ENCODE measurements around the gene STARD10. TPM values are rescaled to one million over a fixed set of nuclear protein-coding genes. Genes with fewer than 3 reads are reported as not detected.
A peak's percentile ranks its signal among the peaks of the same experiment; 100 is the strongest.

STARD10 gene
- total RNA-seq, 2 donors from 2014 or later: 122 to 209 TPM

- Histone ChIP-seq H3K27me3 (no peaks in the 10 kb centered on the region), H3K36me3 (replicated peaks in 1 of 2; ENCODE audit: insufficient read depth in 1 of 2, low read depth in 2 of 2) (no peaks in the 10 kb centered on the region), H3K27ac (no peak overlapping the region), H3K9me3 (no peaks in the 10 kb centered on the region), H3K4me1 (peaks cover 54% of the 10 kb centered on the region), H3K4me3 (no peak overlapping the region)
- ATAC-seq (no peak), DNase-seq (no peak)
- TF ChIP-seq POLR2A (IDR thresholded peaks at IDR 0.05): no peak
- TF ChIP-seq, protein P1, sequence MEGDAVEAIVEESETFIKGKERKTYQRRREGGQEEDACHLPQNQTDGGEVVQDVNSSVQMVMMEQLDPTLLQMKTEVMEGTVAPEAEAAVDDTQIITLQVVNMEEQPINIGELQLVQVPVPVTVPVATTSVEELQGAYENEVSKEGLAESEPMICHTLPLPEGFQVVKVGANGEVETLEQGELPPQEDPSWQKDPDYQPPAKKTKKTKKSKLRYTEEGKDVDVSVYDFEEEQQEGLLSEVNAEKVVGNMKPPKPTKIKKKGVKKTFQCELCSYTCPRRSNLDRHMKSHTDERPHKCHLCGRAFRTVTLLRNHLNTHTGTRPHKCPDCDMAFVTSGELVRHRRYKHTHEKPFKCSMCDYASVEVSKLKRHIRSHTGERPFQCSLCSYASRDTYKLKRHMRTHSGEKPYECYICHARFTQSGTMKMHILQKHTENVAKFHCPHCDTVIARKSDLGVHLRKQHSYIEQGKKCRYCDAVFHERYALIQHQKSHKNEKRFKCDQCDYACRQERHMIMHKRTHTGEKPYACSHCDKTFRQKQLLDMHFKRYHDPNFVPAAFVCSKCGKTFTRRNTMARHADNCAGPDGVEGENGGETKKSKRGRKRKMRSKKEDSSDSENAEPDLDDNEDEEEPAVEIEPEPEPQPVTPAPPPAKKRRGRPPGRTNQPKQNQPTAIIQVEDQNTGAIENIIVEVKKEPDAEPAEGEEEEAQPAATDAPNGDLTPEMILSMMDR (IDR thresholded peaks at IDR 0.05): no peak
- intact Hi-C loops (cut with DNase I): no loop called here
- 65 to 66% methylated on average over 10 to 12 of the region's 12 CpGs for WGBS, 2 donors
These were observed 27.5 kb downstream of the STARD10 start for GRCh38 chr11:72766152-72766902.

GRCh38 chr11:72764503-72764902, 29.3 kb downstream of the STARD10 start:
- DNase-seq (peak in 2 of 4 donors; percentile 46 to 51), ATAC-seq (no peak)
- 79 to 92% methylated on average over 7 to 13 of the region's 13 CpGs for WGBS, 2 donors
- H3K4me3 ChIP-seq: no peak overlapping the region
- intact Hi-C loops (cut with DNase I): no loop called here
- H3K9me3 ChIP-seq: no peaks in the 10 kb centered on the region
- no peak for TF ChIP-seq POLR2A (IDR thresholded peaks at IDR 0.05)
- TF ChIP-seq, protein P1 (IDR thresholded peaks at IDR 0.05): peak in 1 of 7 experiments; percentile 16
- no peaks in the 10 kb centered on the region for H3K27me3 ChIP-seq
- peak overlapping the region in 1 of 4 donors; percentile 12 for H3K27ac ChIP-seq
- peaks cover 0 to 2% of the 10 kb centered on the region in 2 donors for H3K36me3 ChIP-seq (replicated peaks in 1 of 2; ENCODE audit: insufficient read depth in 1 of 2, low read depth in 2 of 2)
- H3K4me1 ChIP-seq: peaks cover 50% of the 10 kb centered on the region

DNA sequence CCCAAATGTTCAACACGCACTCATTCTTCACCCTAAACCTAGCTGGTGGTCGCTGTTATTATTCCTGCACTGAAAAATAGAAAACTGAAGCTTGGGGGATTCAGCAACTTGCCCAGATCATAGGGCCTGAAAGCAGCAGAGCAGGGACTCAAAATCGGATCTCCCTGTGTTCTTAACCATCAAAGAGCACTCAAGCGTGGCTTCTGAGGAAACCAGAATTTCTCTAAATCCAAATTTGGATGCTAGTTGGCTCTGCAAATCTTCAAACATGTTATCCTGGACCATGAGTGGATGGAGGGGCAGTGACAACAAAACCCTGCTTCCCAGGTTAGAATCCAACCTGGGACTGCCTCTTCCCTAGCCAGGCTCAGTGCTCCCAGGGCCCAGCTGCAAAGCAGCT, 30.0 kb downstream of the STARD10 start:
- Histone ChIP-seq H3K27ac (peak overlapping the region in 1 of 4 donors; percentile 12), H3K4me3 (no peak overlapping the region), H3K9me3 (no peaks in the 10 kb centered on the region), H3K27me3 (no peaks in the 10 kb centered on the region), H3K36me3 (replicated peaks in 1 of 2; ENCODE audit: insufficient read depth in 1 of 2, low read depth in 2 of 2) (peaks cover 0 to 3% of the 10 kb centered on the region in 2 donors), H3K4me1 (peaks cover 51% of the 10 kb centered on the region)
- WGBS, 2 donors: 85 to 88% methylated on average over 4 of the region's 4 CpGs
- DNase-seq (no peak), ATAC-seq (no peak)
- intact Hi-C loops (cut with DNase I): no loop called here
- TF ChIP-seq, protein P1 (IDR thresholded peaks at IDR 0.05): no peak
- TF ChIP-seq POLR2A (IDR thresholded peaks at IDR 0.05): no peak

- H3K9me3 ChIP-seq: no peaks in the 10 kb centered on the region
- ATAC-seq (no peak), DNase-seq (no peak)
- WGBS, 2 donors: 65 to 68% methylated on average over 5 of the region's 5 CpGs
- peaks cover 46% of the 10 kb centered on the region for H3K4me1 ChIP-seq
- H3K27ac ChIP-seq: no peak overlapping the region
- intact Hi-C loops (cut with DNase I): no loop called here
- no peak overlapping the region for H3K4me3 ChIP-seq
- TF ChIP-seq, protein P1 (IDR thresholded peaks at IDR 0.05): no peak
- no peak for TF ChIP-seq POLR2A (IDR thresholded peaks at IDR 0.05)
- no peaks in the 10 kb centered on the region for H3K27me3 ChIP-seq
- peaks cover 0 to 11% of the 10 kb centered on the region in 2 donors for H3K36me3 ChIP-seq (replicated peaks in 1 of 2; ENCODE audit: insufficient read depth in 1 of 2, low read depth in 2 of 2)
These were observed 31.1 kb downstream of the STARD10 start for GRCh38 chr11:72762641-72763304.
